PC-9 (cell line): ENCODE data around the gene SPATS1. TPM values are rescaled to one million over a fixed set of nuclear protein-coding genes. Genes with fewer than 3 reads are reported as not detected.

Experiments used
- BruUV-seq: library from RNA; stranded (reverse); fragments of 400-500 nt; replicated peaks from 2 replicates; lab custom pipeline; 2021; lab: Mats Ljungman, UMichigan
- CTCF ChIA-PET: fragments of 300-600 bp; sonication (Branson Sonifier 250); formaldehyde crosslinking; loops from one replicate; lab custom pipeline; 2022; ENCODE audit warnings: antibody characterized with exemption; lab: Charles Lee
- POLR2A ChIA-PET: fragments of 300-600 bp; sonication (Branson Sonifier 250); formaldehyde crosslinking; loops from one replicate; lab custom pipeline; 2022; ENCODE audit warnings: antibody characterized with exemption; ENCODE audit not compliant: unreplicated experiment; lab: Charles Lee
- DNase-seq, 2 experiments: peaks; one replicate each; pipeline versions ENCODE4 v3.0.0 to v3.0.0-alpha.2; 2015 to 2022; ENCODE audit warnings: mixed read lengths in 1 of 2
- H2AFZ ChIP-seq: fragments of 200-600 bp; sonication (generic); 2 replicates; pipeline ENCODE4 v1.8.1; 2017; ENCODE audit warnings: antibody characterized with exemption
- H3F3A ChIP-seq: fragments of 200-600 bp; sonication (generic); 2 replicates; pipeline ENCODE4 v1.8.1; 2017; ENCODE audit warnings: antibody characterized with exemption, mild to moderate bottlenecking, low read depth; ENCODE audit not compliant: insufficient read depth
- H3K27ac ChIP-seq: fragments of 200-600 bp; sonication (generic); 2 replicates; pipeline ENCODE4 v1.6.1; 2016; ENCODE audit warnings: mixed run types
- H3K27me3 ChIP-seq: fragments of 200-600 bp; sonication (generic); 2 replicates; pipeline ENCODE4 v1.6.1; 2016; ENCODE audit warnings: low read depth, mixed run types; ENCODE audit not compliant: insufficient read depth
- H3K36me3 ChIP-seq: fragments of 200-600 bp; sonication (generic); 2 replicates; pipeline ENCODE4 v1.6.1; 2016; ENCODE audit warnings: low read depth, mixed run types
- H3K4me1 ChIP-seq: fragments of 200-600 bp; sonication (generic); replicated peaks from 2 replicates; pipeline ENCODE4 v1.6.1; 2016; ENCODE audit warnings: mixed run types; ENCODE audit not compliant: insufficient read depth
- H3K4me2 ChIP-seq: fragments of 200-600 bp; sonication (generic); 2 replicates; pipeline ENCODE4 v1.6.1; 2017; ENCODE audit warnings: mixed run types
- H3K4me3 ChIP-seq: fragments of 200-600 bp; sonication (generic); 2 replicates; pipeline ENCODE4 v1.6.1; 2016; ENCODE audit warnings: mixed run types
- H3K79me2 ChIP-seq: fragments of 200-600 bp; sonication (generic); 2 replicates; pipeline ENCODE4 v1.6.1; 2017; ENCODE audit warnings: low read depth, mixed run types
- H3K9me2 ChIP-seq: fragments of 200-600 bp; sonication (generic); 2 replicates; pipeline ENCODE4 v1.8.1; 2017; ENCODE audit warnings: mild to moderate bottlenecking; ENCODE audit not compliant: insufficient read depth
- H3K9me3 ChIP-seq: fragments of 200-600 bp; sonication (generic); 2 replicates; pipeline ENCODE4 v1.8.1; 2016; ENCODE audit warnings: low read depth; ENCODE audit not compliant: insufficient read depth
- H4K20me1 ChIP-seq: fragments of 200-600 bp; sonication (generic); 2 replicates; pipeline ENCODE4 v1.8.1; 2017; ENCODE audit not compliant: insufficient read depth
- CTCF ChIP-seq: fragments of 200-600 bp; sonication (generic); conservative IDR thresholded peaks from 2 replicates; pipeline ENCODE4 v1.6.1; 2017; ENCODE audit warnings: mixed run types, antibody characterized with exemption, mild to moderate bottlenecking, moderate library complexity
- EZH2 ChIP-seq: fragments of 200-600 bp; sonication (generic); IDR thresholded peaks from 2 replicates; pipeline ENCODE4 v1.8.0; 2017; ENCODE audit warnings: antibody characterized with exemption, low read depth
- intact Hi-C: fragments of 100-400 bp; cut with micrococcal nuclease; formaldehyde crosslinking; loops from one replicate; pipeline ENCODE4 v1.10.0; 2022; ENCODE audit not compliant: unreplicated experiment
- total RNA-seq: library from RNA; stranded (reverse); gene quantifications from 2 replicates; pipeline ENCODE4 v1.2.3, GENCODE V29; 2021

SPATS1 gene
- total RNA-seq, 1 experiment from 2014 or later, result not detected

- Histone ChIP-seq H3K27me3 (peaks cover 23% of the 10 kb centered on the region), H3K9me2 (no peaks in the 10 kb centered on the region), H3K27ac (no peak overlapping the region), H3K4me1 (peaks cover 7% of the 10 kb centered on the region; the same call in 1 of the 2 replicates), H3K36me3 (no peaks in the 10 kb centered on the region), H3K9me3 (no peaks in the 10 kb centered on the region), H4K20me1 (no peaks in the 10 kb centered on the region), H2AFZ (no peak overlapping the region), H3K4me2 (no peak overlapping the region), H3K4me3 (no peak overlapping the region), H3F3A (peaks cover 13% of the 10 kb centered on the region; the same call in 1 of the 2 replicates), H3K79me2 (no peaks in the 10 kb centered on the region)
- no peak for DNase-seq
- intact Hi-C loops, result loop anchor here (2.0 to 5.0 kb wide), 2 partner anchors 242 to 672 kb away; no protein-coding TSS in a partner anchor
- TF ChIP-seq CTCF (no peak), EZH2 (no peak)
- BruUV-seq, result no TSS peak
- CTCF ChIA-PET, result no interaction called here
- POLR2A ChIA-PET, result no interaction called here
These were observed 3.1 kb upstream of the SPATS1 start for GRCh38 chr6:44339301-44339700.

GRCh38 chr6:44339763-44340625, 2.5 kb upstream of the SPATS1 start:
- Histone ChIP-seq H3K4me1 (peaks cover 7% of the 10 kb centered on the region; the same call in 1 of the 2 replicates), H4K20me1 (no peaks in the 10 kb centered on the region), H3K79me2 (no peaks in the 10 kb centered on the region), H3K4me2 (no peak overlapping the region), H3K9me3 (no peaks in the 10 kb centered on the region), H3K36me3 (no peaks in the 10 kb centered on the region), H2AFZ (no peak overlapping the region), H3K9me2 (no peaks in the 10 kb centered on the region), H3K27me3 (peaks cover 30% of the 10 kb centered on the region), H3K4me3 (no peak overlapping the region), H3K27ac (no peak overlapping the region), H3F3A (peaks cover 13% of the 10 kb centered on the region; the same call in 1 of the 2 replicates)
- BruUV-seq, result no TSS peak
- ChIA-PET POLR2A (no interaction called here), CTCF (no interaction called here)
- TF ChIP-seq EZH2, result no peak
- TF ChIP-seq CTCF, result no peak
- intact Hi-C loops, result loop anchor here (2.0 to 5.0 kb wide), 2 partner anchors 243 to 673 kb away; no protein-coding TSS in a partner anchor
- peak; percentile 10 to 79 for DNase-seq

GRCh38 chr6:44341095-44341890, 1.2 kb upstream of the SPATS1 start:
- intact Hi-C loops, result no loop called here
- Histone ChIP-seq H3K9me2 (no peaks in the 10 kb centered on the region), H3F3A (peaks cover 13% of the 10 kb centered on the region; the same call in 1 of the 2 replicates), H3K27ac (no peak overlapping the region), H4K20me1 (no peaks in the 10 kb centered on the region), H3K79me2 (no peaks in the 10 kb centered on the region), H3K4me2 (no peak overlapping the region), H3K9me3 (no peaks in the 10 kb centered on the region), H3K4me1 (peaks cover 7% of the 10 kb centered on the region; the same call in 1 of the 2 replicates), H3K4me3 (no peak overlapping the region), H2AFZ (no peak overlapping the region), H3K27me3 (peaks cover 40% of the 10 kb centered on the region), H3K36me3 (no peaks in the 10 kb centered on the region)
- CTCF ChIA-PET, result no interaction called here
- TF ChIP-seq CTCF, result no peak
- no peak for TF ChIP-seq EZH2
- no peak for DNase-seq
- POLR2A ChIA-PET, result no interaction called here
- no TSS peak for BruUV-seq
